LNCaP clone FGC (cell line): ENCODE measurements around the gene RHOG.
A peak's percentile ranks its signal among the peaks of the same experiment; 100 is the strongest.

Experiments used
- DNase-seq: peaks from one replicate; pipeline ENCODE4 v3.0.0-alpha.2; 2011; ENCODE audit warnings: low read depth
- H3K4me3 ChIP-seq: 2 replicates; pipeline ENCODE4 v1.5.1; 2011; ENCODE audit warnings: mild to moderate bottlenecking, low read depth, low read length, control low read depth
- CTCF ChIP-seq: IDR thresholded peaks from 2 replicates; pipeline ENCODE4 v1.5.1; 2012; ENCODE audit warnings: mild to moderate bottlenecking; ENCODE audit not compliant: control insufficient read depth, insufficient read depth; ENCODE audit errors: extremely low read depth

RHOG gene

GRCh38 chr11:3859373-3859881, 18.7 kb upstream of the RHOG start:
- no peak for TF ChIP-seq CTCF
- no peak overlapping the region for H3K4me3 ChIP-seq
- no peak for DNase-seq

GRCh38 chr11:3857628-3858027, 16.9 kb upstream of the RHOG start:
- H3K4me3 ChIP-seq = no peak overlapping the region
- no peak for DNase-seq
- TF ChIP-seq CTCF = no peak

GRCh38 chr11:3856856-3857553, 16.2 kb upstream of the RHOG start:
- H3K4me3 ChIP-seq = peak overlapping the region; percentile 76
- DNase-seq = no peak
- no peak for TF ChIP-seq CTCF

- no peak for TF ChIP-seq CTCF
- DNase-seq = no peak
- H3K4me3 ChIP-seq = peak overlapping the region; percentile 76
These were observed 15.2 kb upstream of the RHOG start for GRCh38 chr11:3855808-3856491.

GRCh38 chr11:3854977-3855807, 14.4 kb upstream of the RHOG start, which contains the start of gene STIM1:
Gene STIM1 (plus strand): TSS chr11:3855664. CDS start chr11:3856271, 607 bp downstream.
- H3K4me3 ChIP-seq = peak within 1 kb of the TSS; percentile 76
- peak; percentile 75 for DNase-seq
- TF ChIP-seq CTCF = peak; percentile 94

- no peak for DNase-seq
- H3K4me3 ChIP-seq = no peak overlapping the region; the same call in 1 of the 2 replicates
- no peak for TF ChIP-seq CTCF
These were observed 13.9 kb upstream of the RHOG start for GRCh38 chr11:3854660-3854976.
